ENCODE data around the gene VPS39.
"Not testable (repeated sequence)": the region's sequence is repeated elsewhere in the genome, so short reads cannot be mapped to it uniquely, and the experiment has no call there.

The VPS39 gene, protein sequence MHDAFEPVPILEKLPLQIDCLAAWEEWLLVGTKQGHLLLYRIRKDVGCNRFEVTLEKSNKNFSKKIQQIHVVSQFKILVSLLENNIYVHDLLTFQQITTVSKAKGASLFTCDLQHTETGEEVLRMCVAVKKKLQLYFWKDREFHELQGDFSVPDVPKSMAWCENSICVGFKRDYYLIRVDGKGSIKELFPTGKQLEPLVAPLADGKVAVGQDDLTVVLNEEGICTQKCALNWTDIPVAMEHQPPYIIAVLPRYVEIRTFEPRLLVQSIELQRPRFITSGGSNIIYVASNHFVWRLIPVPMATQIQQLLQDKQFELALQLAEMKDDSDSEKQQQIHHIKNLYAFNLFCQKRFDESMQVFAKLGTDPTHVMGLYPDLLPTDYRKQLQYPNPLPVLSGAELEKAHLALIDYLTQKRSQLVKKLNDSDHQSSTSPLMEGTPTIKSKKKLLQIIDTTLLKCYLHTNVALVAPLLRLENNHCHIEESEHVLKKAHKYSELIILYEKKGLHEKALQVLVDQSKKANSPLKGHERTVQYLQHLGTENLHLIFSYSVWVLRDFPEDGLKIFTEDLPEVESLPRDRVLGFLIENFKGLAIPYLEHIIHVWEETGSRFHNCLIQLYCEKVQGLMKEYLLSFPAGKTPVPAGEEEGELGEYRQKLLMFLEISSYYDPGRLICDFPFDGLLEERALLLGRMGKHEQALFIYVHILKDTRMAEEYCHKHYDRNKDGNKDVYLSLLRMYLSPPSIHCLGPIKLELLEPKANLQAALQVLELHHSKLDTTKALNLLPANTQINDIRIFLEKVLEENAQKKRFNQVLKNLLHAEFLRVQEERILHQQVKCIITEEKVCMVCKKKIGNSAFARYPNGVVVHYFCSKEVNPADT

DNA sequence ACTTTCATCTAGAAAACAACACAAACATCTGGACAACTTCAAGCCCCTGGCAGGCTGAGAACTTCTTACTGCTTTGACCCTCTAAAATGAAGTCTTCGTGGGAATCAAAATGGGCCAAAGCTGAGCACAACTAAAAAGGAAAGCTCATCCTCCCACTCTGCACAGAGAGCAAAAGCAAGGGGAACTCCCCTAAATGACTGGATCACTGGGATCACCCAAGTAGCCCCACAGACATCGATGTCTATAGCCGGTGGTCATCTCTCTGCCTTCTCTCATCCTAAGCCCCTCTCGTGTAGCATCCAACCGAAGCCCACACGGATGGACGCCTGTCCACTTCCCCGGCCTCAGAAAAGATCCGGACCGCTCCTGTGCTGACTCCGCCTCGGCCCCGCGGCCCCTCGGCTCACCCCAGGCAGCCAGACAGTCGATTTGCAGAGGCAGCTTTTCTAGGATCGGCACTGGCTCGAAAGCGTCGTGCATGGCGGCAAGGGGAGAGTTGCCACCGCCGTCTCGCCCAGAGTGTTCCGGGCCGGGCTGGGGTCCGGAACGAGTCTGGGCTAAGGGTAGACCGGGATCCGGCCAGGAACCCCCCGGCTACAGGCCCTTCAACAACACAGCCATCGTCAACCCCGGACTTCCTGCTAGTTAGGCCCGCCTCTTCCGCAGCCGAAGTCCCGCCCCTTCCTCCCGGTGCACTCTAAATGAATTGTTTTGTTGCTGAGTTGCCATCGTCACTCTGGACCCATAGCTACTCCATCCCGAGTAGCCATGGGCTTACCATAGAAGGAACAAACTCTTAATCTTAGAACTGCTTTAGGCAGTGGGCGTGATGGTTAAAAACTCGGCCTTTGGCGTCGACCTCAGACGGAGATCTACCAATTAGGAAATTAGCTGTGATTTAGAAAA is at the start of gene VPS39:
TSS of gene VPS39 (minus strand) at position 631 of the 906 bp plus-strand sequence. CDS start at position 480, 151 bp downstream.
- Histone ChIP-seq H3K4me3 (peak within 1 kb of the TSS; percentile 78 to 98 (median 92)), H3K9me3 (replicated peaks in 1 of 11) (no peaks in the 10 kb centered on the region), H3K27ac (peak within 1 kb of the TSS; percentile 82 to 99 (median 91)), H3K4me1 (peaks cover 13 to 26% (median 19%) of the 10 kb centered on the region in 10 experiments), H3K36me3 (peaks cover 35 to 67% (median 49%) of the 10 kb centered on the region in 11 experiments), H3K27me3 (no peaks in the 10 kb centered on the region), H4K20me1 (peaks cover 0 to 27% (median 9%) of the 10 kb centered on the region in 11 experiments; a peak in 11 of 22 replicates), H3K9ac (peak within 1 kb of the TSS; percentile 85 to 98 (median 94)), H3K4me2 (peak within 1 kb of the TSS; percentile 75 to 99 (median 90))
- no peak for TF ChIP-seq Cebpa-rat (IDR thresholded peaks at IDR 0.05)

DNA sequence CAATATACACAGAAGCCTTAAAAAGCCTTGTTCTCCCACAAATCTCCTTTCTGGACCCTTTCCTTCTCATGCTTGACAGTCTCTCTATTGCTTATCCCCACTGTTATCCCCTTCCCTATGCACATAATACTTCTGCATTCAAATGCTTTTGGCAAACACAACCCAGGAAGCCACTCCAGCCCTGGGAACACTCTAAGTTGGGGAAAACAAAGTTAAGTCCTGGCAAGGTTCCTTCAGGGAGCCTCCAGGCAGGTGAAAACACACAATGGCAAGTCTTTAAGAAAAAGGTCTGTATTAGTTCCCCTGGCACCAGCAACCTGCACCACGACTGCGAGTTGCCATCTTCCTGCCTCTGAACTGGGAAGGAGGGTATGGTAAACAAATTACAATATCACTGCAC is 45.2 kb upstream of the VPS39 start:
- H3K4me1 ChIP-seq, result no peaks in the 10 kb centered on the region
- TF ChIP-seq Cebpa-rat (IDR thresholded peaks at IDR 0.05), result no peak
- no peak overlapping the region for H3K9ac ChIP-seq
- peaks cover 68 to 78% (median 74%) of the 10 kb centered on the region in 11 experiments for H3K36me3 ChIP-seq
- no peak overlapping the region for H3K4me2 ChIP-seq
- peaks cover 27 to 63% (median 52%) of the 10 kb centered on the region in 11 experiments for H3K9me3 ChIP-seq (replicated peaks in 1 of 11)
- H3K4me3 ChIP-seq, result no peak overlapping the region
- no peak overlapping the region for H3K27ac ChIP-seq
- H3K27me3 ChIP-seq, result no peaks in the 10 kb centered on the region
- H4K20me1 ChIP-seq, result 0 out of 22 replicates have a peak, but pooled peaks cover 0 to 7% (median 0%) of the 10 kb centered on the region in 11 experiments

DNA sequence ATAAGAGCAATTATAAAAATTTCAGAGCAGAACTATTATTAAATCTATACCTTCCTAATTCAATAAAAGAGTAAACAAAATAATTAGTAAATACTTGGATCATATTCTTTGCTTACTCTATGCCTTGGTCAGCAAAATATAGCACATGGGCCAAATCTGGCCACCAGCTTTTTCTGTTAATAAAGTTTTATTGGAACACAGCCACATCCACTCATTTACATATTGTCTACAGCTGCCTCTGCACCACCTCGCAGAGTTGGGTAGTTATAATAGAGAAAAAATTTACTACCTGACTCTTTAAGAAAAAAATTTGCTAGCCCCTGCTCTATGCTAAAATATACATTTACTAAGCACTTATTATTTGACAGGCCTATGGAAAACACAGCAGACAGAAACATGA is 32.7 kb upstream of the VPS39 start:
- H3K4me1 ChIP-seq, result no peaks in the 10 kb centered on the region
- H3K4me2 ChIP-seq, result no peak overlapping the region
- no peak overlapping the region for H3K4me3 ChIP-seq
- no peaks in the 10 kb centered on the region for H3K27me3 ChIP-seq
- peaks cover 0 to 16% (median 0%) of the 10 kb centered on the region in 11 experiments; a peak in 4 of 22 replicates for H4K20me1 ChIP-seq
- no peak for TF ChIP-seq Cebpa-rat (IDR thresholded peaks at IDR 0.05)
- peaks cover 70 to 88% (median 80%) of the 10 kb centered on the region in 11 experiments for H3K36me3 ChIP-seq
- no peak overlapping the region for H3K27ac ChIP-seq
- no peaks in the 10 kb centered on the region for H3K9me3 ChIP-seq (replicated peaks in 1 of 11)
- H3K9ac ChIP-seq, result no peak overlapping the region

DNA sequence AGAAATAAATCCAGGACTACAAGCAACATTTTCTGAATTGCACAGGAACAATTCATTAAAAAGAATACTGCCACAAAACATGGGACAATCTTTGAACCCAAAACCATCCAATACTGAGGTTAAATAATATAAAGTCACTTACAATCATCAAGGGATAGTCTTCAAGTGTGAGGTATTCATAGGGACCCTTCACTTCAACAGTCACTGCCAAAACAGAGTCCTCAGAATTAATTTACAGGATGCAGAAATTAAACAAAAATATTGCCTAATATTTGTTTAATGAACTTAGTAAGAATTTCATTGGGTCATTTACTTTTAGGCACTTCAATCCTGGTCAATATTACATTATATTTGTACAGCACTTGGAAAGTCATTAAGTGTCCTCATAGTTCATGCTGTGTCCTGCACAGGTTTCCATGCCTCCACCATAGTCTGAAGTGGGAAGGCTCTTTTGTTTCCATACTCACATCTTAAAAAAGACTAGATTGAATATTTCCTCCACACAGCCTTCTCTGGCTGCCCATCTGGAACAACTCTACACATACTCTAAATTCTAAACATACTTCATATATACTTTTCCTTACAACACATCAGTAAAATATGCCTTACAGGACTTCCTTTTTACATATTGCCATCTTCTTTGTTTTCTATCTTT is 31.6 kb upstream of the VPS39 start:
- Histone ChIP-seq H3K36me3 (peaks cover 82 to 100% (median 91%) of the 10 kb centered on the region in 11 experiments), H3K9me3 (replicated peaks in 1 of 11) (no peaks in the 10 kb centered on the region), H3K27ac (no peak overlapping the region), H4K20me1 (peaks cover 0 to 9% (median 0%) of the 10 kb centered on the region in 11 experiments; a peak in 3 of 22 replicates), H3K9ac (no peak overlapping the region), H3K4me1 (no peaks in the 10 kb centered on the region), H3K4me2 (no peak overlapping the region), H3K27me3 (no peaks in the 10 kb centered on the region), H3K4me3 (no peak overlapping the region)
- no peak for TF ChIP-seq Cebpa-rat (IDR thresholded peaks at IDR 0.05)

DNA sequence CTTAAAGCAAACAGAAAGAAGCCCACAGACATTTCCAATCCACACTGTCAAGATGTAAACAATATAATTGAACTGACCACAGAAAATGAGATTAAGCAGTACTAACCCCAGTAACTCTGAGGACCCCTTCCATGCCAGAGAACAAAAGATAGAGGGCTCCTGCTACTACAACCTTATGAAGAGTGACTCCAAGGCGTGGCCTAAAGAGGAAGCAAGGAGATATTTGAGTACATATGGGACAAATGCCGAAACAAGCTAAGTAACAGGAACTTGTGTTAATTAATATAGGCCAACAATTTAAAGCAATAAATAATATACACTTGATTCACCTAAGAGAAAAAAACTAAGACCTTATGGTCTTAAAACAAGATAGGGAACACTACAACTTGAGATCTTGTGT is 25.0 kb upstream of the VPS39 start:
- no peak overlapping the region for H3K27ac ChIP-seq
- no peak overlapping the region for H3K4me3 ChIP-seq

DNA sequence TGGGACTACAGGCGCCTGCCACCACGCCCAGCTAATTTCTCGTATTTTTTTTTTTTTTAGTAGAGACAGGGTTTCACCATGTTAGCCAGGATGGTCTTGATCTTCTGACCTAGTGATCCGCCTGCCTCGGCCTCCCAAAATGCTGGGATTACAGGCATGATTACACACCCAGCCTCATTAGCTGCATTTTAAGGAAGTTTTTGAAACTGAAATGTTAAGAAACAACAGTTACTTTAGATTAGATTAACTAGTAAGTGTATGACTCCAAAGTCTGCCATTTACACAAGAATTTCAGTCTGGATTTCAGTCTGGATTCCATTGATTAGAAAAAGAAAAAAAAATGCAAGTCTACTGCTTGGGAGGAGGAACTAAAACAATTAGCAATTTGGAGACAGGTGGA is 24.5 kb upstream of the VPS39 start:
- Histone ChIP-seq H4K20me1 (peaks cover 0 to 21% (median 0%) of the 10 kb centered on the region in 11 experiments; a peak in 4 of 22 replicates), H3K27ac (no peak overlapping the region), H3K36me3 (peaks cover 95 to 100% (median 99%) of the 10 kb centered on the region in 11 experiments), H3K4me2 (no peak overlapping the region), H3K4me3 (no peak overlapping the region), H3K9ac (no peak overlapping the region), H3K9me3 (replicated peaks in 1 of 11) (no peaks in the 10 kb centered on the region), H3K27me3 (no peaks in the 10 kb centered on the region), H3K4me1 (no peaks in the 10 kb centered on the region)
- TF ChIP-seq Cebpa-rat (IDR thresholded peaks at IDR 0.05), result no peak

More for the DNA sequence above, 25.0 kb upstream of the VPS39 start:
- Histone ChIP-seq H3K36me3 (peaks cover 95 to 100% (median 99%) of the 10 kb centered on the region in 11 experiments), H3K27me3 (no peaks in the 10 kb centered on the region), H4K20me1 (peaks cover 0 to 21% (median 0%) of the 10 kb centered on the region in 11 experiments; a peak in 4 of 22 replicates), H3K9me3 (replicated peaks in 1 of 11) (no peaks in the 10 kb centered on the region), H3K4me2 (no peak overlapping the region), H3K4me1 (no peaks in the 10 kb centered on the region), H3K9ac (no peak overlapping the region)
- no peak for TF ChIP-seq Cebpa-rat (IDR thresholded peaks at IDR 0.05)

DNA sequence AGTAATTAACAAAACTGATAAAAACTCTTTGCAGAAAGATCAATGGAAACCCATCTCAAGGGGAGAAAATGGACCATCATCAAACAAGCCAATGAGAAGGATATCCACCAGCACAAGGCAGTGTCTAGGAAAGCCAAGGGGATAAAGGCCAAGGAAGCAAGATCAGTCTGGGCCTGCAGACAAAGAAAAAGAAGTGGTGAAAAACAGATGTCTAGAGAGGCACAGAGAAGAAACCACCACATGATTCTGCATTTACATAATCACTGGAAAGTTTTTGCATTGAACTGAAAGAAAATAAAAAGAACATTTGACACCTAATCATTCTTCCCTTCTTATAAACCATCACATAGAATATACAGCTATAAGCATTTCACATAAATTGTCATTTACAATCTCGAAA is 23.0 kb upstream of the VPS39 start:
- TF ChIP-seq Cebpa-rat (IDR thresholded peaks at IDR 0.05), result no peak
- Histone ChIP-seq H3K9me3 (replicated peaks in 1 of 11) (no peaks in the 10 kb centered on the region), H3K27ac (no peak overlapping the region), H3K4me1 (no peaks in the 10 kb centered on the region), H3K27me3 (no peaks in the 10 kb centered on the region), H3K4me2 (no peak overlapping the region), H4K20me1 (peaks cover 0 to 21% (median 0%) of the 10 kb centered on the region in 11 experiments; a peak in 4 of 22 replicates), H3K9ac (no peak overlapping the region), H3K4me3 (no peak overlapping the region), H3K36me3 (peaks cover 95 to 100% (median 99%) of the 10 kb centered on the region in 11 experiments)

DNA sequence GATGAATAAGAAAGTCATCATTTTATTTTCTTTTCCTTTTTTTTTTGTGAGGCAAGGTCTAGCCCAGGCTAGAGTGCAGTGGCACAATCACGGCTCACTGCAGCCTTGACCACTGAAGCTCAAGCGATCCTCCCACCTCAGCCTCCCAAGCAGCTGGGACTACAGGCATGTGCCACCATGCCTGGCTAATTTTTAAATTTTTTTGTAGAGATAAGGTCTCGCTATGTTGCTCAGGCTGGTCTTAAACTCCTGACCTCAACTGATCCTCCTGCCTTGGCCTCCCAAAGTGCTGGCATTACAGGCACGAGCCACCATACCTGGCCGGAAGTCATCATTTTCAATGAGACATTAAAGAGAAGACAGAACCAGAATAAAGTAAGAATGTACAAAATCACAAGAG is 20.9 kb upstream of the VPS39 start:
- H3K9ac ChIP-seq; H3K4me2 ChIP-seq; H3K4me3 ChIP-seq; H3K9me3 ChIP-seq (replicated peaks in 1 of 11); H3K27me3 ChIP-seq; H3K27ac ChIP-seq; H3K4me1 ChIP-seq: not testable (repeated sequence)
- peaks cover 0 to 21% (median 0%) of the 10 kb centered on the region in 11 experiments; a peak in 5 of 22 replicates for H4K20me1 ChIP-seq
- H3K36me3 ChIP-seq, result peaks cover 94 to 100% (median 99%) of the 10 kb centered on the region in 11 experiments

All from BLaER1 treated with 17β-estradiol and CSF1 and Interleukin-3, amounts not matched to agents 10 nM and 100 nM (cell line).